GM19240 (cell line): ENCODE data around the gene C2CD2L.
A peak's percentile ranks its signal among the peaks of the same experiment; 100 is the strongest.
"Not testable (repeated sequence)": the region's sequence is repeated elsewhere in the genome, so short reads cannot be mapped to it uniquely, and the experiment has no call there.

Source experiments
- DNase-seq: peaks from one replicate; pipeline ENCODE4 v3.0.0; 2011; ENCODE audit warnings: low spot score; ENCODE audit not compliant: insufficient read length

Gene C2CD2L

DNA sequence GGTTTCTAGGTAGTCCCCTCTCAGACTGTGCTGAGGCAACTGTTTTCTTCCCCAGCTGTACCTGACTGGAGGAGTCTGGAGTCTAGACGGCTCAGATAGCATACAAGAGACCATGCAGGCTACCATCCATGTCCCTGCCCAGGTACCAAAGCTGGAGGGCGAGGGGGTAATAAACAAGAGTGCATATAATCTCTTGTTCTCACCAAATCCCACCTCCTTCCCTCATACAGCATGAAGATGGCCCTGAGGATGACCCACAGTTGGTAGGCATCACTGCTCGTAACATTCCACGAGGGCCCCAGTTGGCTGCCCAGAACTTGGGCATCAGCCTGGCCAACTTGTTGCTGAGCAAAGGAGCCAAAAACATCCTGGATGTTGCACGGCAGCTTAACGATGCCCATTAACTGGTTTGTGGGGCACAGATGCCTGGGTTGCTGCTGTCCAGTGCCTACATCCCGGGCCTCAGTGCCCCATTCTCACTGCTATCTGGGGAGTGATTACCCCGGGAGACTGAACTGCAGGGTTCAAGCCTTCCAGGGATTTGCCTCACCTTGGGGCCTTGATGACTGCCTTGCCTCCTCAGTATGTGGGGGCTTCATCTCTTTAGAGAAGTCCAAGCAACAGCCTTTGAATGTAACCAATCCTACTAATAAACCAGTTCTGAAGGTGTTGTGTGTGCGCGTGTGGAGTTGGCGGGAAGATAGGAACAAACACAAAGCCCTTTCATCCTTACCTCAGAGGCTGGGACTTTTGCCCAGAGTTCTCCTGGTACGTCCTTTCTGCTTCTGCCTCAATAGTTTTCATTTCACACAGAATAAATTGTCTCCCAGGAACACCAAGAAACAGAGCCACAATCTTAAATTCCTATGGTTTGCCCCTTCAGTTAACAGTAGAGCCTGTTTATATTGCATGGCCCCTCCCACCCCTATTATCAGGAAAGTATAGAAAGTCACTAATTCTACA, 14.0 kb upstream of the C2CD2L start:
- no peak for DNase-seq

DNA sequence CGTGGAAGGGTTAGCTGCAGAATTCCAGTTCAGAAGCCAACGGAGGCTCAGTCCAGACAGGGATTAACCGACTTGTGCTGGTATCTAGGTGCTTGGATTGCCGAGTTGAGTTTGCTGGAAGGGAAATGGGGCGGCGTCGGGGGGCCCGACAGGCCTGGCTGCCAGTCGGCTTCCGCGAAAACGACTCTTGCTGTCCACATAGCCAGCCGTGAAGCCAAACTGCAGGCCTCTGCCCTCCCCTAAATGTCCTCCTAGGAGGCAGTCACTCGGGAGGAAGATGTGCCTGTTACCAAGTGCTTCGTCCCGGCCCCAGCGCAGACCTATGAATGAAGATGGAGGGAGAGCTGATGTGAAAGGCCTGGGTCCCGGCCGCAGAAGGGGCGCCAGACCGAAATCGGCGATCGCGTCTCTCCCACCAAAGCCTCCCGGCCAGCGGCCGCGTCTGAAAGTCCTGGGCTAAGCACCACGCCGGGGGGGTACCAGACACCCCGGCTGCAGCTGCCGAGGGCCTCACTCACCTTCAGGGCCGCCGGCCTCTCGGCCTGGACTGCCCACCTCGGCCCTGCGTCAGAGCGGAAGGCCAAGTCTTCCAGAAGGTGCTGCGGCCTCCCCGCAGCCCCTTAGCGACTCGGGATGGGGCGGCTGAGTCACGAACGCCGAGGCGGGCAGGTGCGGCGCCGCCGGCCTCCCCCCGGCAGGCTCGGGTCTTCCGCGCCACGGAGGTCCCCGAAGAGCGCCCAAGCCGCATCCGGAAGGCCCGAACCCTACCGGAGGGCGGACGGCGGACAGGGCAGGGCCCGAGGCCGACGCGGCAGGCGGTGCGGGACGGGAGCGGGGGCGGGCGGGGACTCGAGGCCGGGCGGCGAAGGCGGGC, 13.0 kb upstream of the C2CD2L start:
- DNase-seq: no peak

DNA sequence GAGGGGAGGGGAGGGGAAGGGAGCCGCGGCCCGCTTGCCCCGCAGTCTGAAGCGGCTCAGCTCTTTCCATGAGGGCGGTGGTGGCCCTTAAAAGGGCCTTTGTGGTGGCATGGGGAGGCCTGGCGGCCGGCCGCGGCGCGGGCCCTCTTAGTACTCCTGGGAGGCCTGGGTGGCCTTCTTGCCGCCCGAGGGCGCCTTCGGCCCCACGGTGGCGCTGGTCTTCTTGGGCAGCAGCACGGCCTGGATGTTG, 12.4 kb upstream of the C2CD2L start:
- no peak for DNase-seq

DNA sequence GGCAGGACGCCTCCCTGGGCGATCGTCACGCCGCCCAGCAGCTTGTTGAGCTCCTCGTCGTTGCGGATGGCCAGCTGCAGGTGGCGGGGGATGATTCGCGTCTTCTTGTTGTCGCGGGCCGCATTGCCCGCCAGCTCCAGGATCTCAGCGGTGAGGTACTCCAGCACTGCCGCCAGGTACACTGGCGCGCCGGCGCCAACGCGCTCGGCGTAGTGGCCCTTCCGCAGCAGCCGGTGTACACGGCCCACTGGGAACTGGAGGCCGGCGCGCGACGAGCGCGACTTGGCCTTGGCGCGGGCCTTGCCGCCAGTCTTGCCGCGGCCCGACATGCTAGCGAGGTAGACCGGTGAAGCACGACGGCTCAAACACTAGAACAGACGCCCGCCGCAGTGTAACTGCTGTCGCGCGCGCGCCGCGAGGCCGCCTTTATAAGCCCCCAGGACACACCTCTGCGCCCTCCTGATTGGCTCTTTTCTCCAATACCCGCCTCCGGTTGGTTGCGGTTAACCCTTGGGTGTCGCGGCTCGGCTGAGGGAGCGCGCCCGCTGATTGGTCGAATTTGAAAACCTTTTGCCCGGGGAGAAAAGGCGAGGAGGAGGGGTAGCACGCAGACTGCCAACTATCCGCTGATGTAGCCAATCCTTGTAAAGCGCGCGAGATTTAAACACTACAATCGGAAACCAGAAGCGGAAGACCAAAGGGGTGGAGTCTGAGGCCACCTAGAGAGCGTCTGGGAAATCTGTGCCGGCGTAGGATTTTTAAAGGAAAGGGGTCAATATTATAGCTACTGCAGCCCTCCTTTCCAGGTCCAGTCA, 11.9 kb upstream of the C2CD2L start:
- peak; percentile 95 for DNase-seq

DNA sequence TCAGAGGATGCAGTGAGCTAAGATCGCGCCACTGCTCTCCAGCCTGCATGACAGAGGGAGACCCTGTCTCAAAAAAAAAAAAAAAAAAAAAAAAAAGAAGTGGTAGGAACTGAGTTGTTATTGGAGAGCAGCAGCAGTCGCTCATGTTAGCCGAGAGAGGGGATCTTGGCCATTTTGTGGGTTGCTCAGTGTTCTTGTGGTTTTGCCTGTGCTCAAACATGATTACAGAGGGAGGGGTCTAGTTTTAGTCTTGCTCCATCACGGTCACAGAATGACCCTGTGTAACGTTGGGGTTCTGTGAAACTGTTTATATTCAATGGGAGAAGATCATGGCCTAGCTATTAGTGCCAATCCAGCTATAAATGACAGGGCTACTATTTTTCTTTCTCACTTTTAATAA, 7.4 kb upstream of the C2CD2L start:
- DNase-seq: no peak

DNA sequence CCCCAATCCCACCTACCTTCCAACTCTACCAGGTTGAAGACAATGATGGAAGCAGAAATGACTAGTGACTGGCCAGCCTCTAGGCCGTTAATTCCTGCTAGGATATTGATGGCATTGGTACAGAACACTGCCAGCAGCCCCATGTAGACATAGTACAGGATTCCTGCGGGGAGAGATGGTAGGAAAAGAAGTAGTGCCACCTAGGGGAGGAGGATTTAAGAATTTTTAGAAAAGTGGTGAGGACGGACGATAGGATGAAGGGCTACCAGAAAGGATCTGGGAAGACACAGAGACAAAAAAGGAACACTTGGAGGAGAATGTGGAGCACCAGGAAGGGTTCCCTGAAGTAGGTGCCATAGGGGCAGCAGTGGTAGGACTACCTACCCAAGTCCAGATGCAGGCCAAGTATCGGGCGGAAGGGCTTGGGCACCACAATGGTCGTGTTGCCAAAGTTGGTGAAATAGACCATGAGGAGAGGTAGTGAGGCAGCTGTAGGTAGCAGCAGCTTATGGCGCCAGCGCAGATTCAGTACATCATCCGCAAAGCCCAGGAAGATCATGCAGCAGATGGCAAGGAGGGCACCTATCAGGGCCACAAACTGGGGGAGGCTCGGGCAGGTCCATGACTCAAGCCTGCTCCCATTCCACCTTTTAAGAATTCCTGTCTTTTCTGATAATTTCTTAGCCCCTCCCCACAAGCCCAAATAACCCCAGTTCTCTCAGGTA, 6.7 kb upstream of the C2CD2L start:
- no peak for DNase-seq

DNA sequence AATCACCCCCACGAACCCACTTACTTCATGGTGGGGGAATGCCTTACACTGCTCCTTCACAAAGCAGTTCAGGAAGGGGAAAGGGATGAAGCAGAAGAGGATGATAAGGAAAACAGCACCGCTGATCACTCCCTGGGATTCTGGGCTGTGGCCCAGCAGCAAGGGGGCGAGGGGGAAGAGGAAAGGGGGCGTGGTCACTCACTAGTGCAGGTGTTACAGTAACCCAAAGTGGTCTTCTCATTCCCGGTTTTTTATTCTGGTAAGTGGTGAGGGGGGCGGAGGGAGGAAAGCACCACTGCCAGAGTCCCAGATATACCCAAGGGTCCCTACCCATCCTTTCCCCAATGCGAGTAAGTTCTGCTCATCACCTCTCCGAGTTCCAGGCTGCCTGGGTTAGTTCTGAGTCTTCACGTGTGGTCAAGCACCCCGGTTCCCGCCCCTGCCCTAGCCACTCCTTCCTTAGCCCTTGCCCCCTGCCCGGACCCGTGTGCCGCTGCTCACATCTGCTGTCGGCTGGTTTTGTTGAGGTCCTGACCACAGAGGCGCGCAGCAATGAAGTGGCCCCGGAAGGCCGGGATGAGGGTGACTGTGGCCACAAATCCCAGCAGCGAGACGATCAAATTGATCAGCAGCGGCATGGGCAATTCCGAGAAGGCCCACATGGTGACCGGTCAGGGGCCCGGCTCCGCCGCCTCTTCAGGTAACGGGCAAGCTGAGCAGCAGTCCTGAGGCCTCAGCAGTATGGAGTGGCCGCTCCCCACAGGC, 6.0 kb upstream of the C2CD2L start:
- no peak for DNase-seq

DNA sequence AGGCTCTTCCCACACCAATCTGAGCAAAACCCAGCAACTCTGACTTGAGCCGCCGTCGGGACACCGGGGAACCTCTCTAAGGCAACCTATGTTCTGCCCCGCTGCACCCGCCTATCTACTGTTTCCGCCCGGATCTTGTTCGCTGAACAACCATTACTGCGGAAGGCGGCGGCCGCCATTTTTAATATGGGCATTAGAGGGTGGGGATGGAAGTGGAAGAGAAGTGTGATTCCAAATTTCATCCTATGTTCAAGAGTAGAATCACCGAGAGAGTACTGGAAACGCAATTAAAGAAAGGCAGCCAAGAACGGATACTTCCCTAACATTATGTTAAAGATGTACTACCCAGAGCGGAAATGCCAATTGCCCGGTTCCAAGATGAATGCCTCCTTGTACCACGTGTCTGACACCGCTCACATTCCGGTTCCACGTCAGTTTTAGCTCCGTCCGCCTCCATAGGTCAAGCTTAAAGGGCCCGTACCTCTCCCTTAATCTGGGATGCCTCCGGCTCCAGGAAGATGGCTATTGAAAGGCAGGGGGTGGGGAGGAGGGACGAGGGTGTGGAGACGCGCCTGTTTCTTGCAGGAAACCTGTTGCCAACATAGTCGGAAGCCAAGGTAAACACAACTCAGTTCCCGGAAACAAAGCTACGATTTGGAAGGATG, 5.3 kb upstream of the C2CD2L start, which contains the start of gene DPAGT1:
Gene DPAGT1 (minus strand): TSS at position 95 of the 665 bp plus-strand sequence. CDS start 198 bp downstream, outside the sequence.
- no peak for DNase-seq

DNA sequence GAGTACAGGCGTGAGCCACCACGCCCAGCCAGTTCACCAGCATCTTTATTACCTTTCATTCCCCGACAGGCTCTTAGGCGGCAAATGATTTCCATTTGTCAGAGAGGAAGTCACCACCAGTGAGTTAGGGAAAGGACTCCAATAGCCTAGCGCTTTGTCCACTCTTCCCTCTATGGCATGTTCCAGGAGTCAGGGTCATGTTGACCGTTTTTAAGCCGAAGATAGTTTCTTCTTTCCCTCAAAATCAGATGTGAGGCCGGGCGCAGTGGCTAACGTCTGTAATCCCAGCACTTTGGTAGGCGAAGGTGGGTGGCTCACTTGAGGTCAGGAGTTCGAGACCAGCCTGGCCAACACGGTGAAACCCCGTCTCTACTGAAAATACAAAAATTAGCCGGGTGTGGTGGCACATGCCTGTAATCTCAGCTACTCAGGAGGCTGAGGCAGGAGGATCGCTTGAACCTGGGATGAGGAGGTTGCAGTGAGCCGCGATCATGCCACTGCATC, 3.9 kb upstream of the C2CD2L start:
- DNase-seq: not testable (repeated sequence)

DNA sequence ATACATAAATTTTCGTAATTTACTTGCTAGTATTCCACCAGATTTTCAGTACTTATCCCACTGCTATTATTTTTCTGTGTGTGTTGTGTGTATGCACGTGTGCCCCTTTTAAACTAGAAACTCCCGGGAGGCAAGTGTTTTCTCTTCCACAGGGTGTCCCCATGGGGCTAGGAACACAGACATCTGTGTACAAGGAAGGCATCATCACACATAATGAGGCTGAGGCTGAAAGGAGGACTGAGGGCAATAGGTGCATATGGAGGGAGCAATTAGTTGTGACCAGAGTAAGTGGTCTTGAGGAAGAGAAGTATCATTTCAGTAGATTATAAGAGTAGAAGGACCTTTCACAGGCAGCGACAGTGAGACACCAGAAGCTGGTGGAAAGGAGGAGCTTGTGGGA, 3.4 kb upstream of the C2CD2L start:
- DNase-seq: no peak

DNA sequence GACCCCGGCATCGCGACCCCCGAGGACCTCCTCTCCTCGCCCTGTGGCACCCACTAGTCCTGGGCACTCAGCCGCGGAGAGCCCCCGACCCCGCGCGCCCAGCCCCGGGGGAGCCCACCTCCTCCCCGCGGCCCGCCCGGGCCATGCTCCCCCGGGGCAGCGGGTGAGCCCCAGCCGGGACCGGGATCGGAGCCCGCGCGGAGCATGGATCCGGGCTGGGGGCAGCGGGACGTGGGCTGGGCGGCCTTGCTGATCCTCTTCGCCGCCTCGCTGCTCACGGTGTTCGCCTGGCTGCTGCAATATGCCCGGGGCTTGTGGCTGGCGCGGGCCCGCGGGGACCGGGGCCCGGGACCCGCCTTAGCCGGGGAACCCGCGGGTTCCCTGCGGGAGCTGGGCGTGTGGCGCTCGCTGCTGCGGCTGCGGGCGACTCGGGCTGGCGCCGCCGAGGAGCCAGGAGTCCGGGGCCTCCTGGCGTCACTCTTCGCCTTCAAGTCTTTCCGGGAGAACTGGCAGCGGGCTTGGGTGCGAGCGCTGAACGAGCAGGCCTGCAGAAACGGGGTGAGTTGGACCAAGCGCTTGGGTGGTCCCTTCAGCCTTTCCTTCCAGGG, 498 bp downstream of the C2CD2L start:
- DNase-seq: no peak

DNA sequence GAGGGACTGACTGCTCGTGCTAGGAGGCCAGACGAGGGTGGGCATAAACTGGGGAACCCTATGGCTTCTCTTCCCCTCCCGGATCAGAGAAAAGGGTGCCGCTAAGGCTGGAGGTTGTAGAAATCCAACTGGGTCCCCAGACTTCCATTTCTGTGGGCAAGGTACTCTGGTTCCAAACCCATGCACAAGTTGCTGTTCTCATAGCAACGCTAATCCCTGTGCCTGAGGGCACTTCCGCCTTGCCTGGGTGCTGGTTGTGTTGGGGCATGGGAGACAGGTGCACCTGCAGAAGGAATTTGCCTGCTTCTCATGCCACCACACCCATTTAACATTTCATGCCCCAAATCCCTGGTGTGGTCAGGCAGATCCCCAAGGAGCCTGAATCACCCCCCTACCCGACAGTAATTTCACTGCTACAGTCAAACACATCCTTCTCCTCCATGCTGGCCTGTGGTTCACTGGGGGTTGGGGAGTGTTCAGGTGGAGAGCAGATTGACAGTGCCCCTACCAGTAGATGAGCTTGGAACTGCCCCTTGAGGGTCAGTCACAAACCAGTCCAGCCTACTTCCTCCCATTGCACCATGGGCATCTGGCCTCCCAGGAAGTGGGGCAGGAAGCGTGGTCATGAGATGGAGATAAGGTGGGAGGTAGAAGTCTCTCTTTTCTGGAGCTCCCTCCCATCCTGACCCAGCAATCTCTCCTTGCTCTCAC, 1.2 kb downstream of the C2CD2L start:
- no peak for DNase-seq

DNA sequence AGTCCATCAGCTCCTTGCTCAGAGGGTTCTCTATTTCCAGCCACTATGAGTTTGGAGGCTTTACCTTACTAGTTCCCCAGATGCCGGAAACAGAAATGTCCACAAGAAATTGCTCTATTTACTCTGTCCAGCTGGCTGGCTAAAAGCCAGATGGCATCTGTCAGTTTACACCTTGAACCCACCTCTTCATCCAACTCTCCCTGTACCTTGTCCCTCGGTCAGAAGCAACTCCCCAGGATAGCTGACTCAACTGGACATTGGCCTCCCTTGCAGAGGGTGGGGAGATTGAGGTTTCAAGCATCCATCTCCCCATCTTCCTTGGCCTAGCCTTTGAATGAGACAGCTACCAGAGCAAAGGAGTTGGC, 1.7 kb downstream of the C2CD2L start:
- no peak for DNase-seq

DNA sequence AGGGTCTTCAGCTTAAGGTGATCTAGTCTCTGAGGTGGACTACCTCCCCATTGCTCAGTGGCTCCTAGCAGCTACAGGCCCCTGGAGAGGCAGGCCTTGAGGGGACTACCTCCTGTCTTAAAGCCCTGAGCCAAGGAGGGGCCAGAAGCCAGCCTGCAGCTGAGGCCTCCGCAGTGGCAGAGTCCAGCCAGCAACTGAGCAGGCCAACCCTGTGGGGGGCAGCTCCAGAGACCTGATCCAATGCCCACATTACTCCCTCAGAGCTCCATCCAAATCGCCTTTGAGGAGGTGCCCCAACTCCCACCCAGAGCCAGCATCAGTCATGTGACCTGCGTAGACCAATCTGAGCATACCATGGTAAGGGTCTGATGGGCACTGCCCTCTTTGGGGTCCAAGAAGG, 2.7 kb downstream of the C2CD2L start:
- DNase-seq: no peak

DNA sequence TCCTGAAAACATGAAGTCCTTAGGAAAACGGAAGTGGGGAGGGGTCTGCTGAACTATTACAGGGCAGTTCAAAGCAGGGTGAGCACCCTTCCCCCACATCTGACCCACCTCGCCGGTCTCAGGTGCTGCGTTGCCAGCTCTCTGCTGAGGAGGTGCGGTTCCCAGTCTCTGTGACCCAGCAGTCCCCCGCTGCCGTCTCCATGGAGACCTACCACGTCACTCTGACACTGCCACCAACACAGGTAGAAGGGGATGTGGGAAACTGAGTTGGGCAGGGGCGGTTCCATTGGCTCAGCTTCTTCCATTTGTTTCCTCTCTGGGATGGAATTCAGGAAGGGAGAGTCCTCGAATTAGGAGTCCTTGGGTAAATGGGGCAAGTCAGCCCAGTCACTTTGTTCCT, 3.3 kb downstream of the C2CD2L start:
- no peak for DNase-seq

DNA sequence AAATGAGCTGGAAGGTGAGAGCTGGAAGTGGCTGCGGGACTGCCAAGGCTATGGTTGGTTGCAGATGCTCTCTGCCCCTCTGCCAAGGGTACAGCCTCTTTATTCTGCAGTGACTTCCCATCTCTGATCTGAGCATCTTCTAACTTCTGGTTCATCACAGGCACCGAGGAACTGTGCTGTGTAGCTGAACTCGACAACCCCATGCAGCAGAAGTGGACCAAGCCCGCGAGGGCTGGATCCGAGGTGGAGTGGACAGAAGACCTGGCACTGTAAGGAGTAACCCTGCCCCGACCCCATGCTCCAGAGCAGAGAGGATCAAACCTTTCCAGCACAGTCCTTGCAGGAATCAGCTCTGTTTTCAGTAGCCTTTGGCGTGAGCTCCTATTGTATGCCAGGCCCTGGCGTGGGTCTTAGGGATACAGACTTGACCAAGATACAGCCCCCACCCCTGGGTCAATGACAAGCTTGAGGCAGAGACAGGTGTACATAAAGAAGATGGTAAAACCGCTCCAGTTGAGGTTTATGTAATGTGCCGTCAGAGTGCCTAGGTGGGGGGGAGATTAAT, 4.3 kb downstream of the C2CD2L start:
- no peak for DNase-seq

DNA sequence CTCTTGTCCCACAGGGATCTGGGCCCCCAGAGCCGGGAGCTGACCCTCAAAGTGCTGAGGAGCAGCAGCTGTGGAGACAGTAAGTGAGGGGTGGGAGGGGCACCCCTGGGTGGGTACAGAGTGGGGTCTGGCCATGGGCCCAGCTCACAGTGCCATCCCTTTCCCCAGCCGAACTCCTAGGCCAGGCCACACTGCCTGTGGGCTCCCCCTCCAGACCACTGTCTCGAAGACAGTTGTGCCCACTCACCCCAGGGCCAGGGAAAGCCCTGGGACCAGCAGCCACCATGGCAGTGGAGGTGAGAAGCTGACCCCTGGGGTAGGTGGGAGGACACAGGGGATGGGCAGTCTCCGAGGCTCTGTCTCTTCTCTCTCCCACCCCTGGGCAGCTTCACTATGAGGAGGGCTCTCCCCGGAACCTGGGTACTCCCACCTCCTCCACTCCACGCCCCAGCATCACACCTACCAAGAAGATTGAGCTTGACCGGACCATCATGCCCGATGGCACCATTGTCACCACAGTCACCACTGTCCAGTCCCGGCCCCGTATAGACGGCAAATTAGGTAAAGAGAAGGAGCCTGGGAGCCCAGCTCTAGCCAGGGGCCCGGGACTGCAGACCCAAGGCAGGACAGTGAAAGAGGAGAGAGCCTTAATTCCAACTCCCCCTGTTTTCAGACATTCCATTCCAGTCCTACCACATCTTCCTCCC, 5.3 kb downstream of the C2CD2L start:
- no peak for DNase-seq

DNA sequence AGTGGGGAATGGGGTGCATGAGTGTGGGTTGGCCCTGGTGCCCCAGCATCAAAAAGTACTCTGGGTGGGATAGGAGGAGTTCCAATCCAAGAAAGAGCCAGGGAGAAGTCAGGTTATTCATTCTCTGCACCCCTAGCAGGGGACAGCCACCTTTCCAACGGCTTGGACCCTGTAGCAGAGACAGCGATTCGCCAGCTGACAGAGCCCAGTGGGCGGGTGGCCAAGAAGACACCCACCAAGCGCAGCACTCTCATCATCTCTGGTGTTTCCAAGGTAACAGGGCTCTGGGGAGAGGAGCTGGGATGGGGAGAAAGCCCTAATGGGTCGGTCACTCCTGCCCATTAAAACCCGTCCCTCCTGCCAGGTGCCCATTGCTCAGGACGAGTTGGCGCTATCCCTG, 6.6 kb downstream of the C2CD2L start:
- DNase-seq: no peak
